HG02884 (cell line): ENCODE results near the gene KLHL8.

Experiments
- ATAC-seq: cut with Tn5 transposase; IDR thresholded peaks from one replicate; pipeline ENCODE4 v1.9.1; 2021; ENCODE audit warnings: mild to moderate bottlenecking, moderate library complexity; ENCODE audit not compliant: unreplicated experiment

Gene KLHL8

GRCh38 chr4:87220094-87220822 lies at the start of gene KLHL8:
Gene KLHL8, minus strand, starts transcription at chr4:87220618. Its CDS starts 25,079 bp downstream, at chr4:87195539.
- peak; percentile 77 for ATAC-seq

DNA sequence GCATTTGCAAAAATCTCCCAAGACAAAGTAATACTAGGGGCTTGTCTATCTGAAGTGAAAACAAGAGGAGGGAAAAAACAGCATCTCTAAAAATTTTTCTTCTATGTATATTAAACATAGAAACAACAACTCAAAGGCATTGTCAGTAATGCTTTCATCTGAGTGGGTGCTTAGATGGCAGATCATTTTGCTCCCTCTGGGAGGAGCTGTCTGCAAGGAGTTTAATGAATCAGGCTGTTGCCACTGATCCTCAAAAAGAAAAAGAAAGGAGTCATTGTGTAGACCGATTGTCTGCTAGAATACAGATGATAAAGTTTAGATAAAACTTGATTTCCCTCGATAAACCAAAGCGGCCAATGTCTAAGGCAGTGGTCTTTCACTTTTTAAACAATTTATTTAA lies 49.7 kb upstream of the KLHL8 start:
- ATAC-seq: no peak

- ATAC-seq: no peak
These were observed 48.0 kb upstream of the KLHL8 start for GRCh38 chr4:87268411-87268810.

DNA sequence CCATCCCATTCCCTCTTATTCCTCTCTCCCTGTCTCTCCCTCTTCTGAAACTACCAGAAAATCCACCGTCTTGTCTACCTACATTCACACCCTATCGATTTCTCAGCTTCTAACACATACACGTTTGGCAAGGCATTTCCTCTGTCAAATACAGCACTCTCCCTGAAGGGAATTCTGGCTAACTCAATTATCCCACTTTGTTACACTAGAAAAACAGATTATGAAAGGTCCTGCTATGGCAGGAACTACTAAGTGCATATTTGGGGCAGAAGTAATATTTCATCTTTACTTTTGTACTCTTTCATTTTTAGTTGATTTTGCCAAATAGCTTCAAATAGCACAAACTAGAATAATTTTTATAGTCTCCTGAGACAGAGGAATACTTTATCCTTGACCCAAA lies 46.6 kb upstream of the KLHL8 start:
- no peak for ATAC-seq

DNA sequence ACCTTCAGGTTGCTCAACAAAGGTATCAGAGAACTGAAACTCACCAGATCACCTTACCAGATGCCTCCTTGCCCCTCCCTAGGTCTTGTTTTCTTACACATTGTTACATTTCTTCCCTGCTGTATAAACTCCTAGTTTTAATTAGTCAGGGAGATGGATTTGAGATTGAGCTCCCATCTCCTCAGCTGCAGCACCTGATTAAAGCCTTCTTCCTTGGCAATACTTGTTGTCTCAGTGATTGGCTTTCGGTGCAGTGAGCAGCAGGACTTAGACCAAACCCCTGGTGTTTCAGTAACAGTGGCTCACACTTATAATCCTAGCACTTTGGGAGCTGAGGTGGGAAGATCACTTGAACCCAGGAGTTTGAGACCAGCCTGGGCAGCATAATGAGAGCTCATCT lies 42.5 kb upstream of the KLHL8 start:
- no peak for ATAC-seq

DNA sequence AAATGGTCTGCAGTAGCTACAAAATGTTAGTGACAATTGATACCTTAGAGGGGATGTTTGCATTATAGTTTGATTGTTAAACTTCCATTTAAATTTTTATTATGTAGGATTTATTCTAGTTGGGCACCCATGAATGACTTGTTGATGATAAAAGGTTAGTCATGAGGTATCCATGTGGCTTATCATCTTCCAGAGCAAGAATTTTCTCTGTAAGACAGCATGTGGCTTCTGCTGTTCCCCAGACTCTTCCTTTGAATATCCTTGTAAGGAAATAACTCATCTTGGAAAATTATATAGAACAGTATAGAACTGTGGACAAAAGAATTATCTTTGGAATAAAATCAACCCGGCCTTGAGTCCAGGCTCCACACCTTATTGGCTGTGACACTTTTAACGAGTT lies 40.1 kb upstream of the KLHL8 start:
- ATAC-seq: no peak

- no peak for ATAC-seq
These were observed 38.3 kb upstream of the KLHL8 start for GRCh38 chr4:87258677-87259076.

- ATAC-seq: no peak
These were observed 37.1 kb upstream of the KLHL8 start for GRCh38 chr4:87257523-87257922.

- ATAC-seq: no peak
These were observed 35.3 kb upstream of the KLHL8 start for GRCh38 chr4:87255755-87256154.

DNA sequence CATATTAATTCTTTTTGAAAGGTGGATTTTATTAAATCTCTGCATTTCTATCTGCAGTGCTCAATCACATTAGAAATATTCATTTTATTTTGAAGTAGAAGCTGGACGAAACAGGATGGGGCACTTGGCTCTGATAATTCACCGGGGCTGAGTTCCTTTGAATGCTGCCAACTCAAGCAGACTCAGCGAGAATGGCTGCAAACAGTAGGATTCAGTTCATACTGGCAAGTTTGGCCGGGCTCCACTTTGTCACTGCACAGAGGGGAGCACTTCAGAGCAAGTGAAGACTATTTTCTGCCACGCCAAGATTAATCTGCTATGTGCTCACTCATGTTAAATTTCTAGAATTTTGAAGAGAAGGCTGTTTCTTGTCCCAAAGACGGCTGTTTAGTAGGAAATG lies 30.7 kb upstream of the KLHL8 start:
- ATAC-seq: no peak

DNA sequence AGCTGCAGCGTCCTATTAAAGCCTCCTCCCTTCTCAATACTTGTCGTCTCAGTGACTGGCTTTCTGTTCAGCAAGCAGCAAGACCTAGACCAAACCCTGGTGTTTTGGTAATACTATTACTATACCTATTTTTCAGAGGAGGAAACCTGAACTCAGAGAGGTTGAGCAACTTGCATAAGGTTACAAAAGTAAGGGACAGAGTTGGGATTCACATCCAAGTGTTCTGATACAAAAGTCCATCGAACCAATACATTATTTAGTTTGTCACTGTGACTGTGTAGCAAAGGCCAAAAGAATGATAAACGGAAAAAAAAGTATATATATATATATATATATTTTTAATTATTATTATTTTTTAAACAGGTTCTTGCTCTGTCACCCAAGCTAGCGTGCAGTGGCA lies 29.9 kb upstream of the KLHL8 start:
- ATAC-seq: no peak

DNA sequence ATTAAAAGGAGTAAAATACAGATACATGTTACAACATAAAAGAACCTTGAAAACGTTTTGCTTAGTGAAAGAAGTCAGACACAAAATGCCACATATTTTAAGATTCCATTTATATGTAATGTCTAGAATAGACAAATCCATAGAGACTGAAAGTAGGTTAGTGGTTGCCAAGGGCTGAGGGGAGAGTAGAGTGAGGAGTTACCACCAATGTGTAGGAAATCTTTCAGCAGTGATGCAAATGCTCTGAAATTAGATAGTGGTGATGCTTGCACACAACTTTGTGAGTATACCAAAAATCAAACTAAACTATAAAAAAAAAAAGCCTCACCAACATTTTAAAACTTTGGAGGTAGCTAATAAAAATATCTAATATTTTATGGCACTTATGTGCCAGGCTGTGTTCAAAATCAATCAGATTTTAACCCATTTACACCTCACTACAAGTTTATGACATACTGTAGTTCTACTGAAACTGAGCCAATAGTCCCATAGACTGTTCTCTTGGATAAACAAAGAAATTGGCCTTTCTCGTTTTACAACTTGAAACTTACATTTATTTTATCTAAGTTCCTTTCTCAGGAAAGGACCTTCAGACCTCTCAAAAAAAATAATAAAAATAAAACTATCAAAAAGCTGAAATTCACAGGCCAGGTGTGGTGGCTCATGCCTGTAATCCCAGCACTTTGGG lies 29.1 kb upstream of the KLHL8 start:
- ATAC-seq: no peak

GRCh38 chr4:87243426-87244053 lies 23.1 kb upstream of the KLHL8 start:
- ATAC-seq: no peak

DNA sequence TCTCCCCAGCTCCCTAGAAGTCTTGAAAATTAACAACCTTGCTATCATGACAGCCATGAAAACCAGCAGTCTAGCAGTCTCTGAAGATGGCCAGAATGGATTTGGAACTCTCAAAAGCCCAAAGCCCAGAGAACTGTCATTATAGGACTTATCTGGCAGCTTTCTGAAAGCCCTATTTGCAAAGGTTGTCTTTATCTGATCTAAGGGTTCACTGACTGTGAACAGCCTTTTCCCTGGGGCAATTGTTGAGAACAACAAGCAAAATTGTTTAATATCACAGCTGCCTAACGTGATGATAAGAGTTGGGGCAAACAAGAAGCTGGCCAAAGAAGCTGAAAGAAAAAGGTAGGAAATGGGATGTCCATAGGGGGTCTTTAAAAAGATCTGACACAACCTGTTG lies 20.9 kb upstream of the KLHL8 start:
- ATAC-seq: no peak

- no peak for ATAC-seq
These were observed 19.9 kb upstream of the KLHL8 start for GRCh38 chr4:87240341-87240740.

DNA sequence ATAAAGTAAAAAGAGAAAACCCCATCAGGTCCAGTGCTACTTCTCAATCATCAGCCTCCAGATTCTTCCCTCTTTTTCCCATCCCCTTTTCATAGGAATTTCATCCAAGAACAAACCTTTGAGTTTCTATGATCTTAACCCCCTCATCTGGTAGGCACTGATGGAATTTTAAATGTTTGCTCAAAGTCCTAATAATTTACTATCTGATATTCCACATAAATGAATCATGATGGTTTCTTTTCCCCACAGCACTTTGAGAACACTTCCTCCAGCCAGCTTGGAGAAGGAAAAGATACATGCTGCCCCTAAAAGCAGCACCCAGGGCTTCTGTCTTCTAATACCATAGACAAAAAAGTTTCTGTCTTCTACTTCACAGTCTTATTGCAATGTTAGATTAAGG lies 19.4 kb upstream of the KLHL8 start:
- no peak for ATAC-seq

DNA sequence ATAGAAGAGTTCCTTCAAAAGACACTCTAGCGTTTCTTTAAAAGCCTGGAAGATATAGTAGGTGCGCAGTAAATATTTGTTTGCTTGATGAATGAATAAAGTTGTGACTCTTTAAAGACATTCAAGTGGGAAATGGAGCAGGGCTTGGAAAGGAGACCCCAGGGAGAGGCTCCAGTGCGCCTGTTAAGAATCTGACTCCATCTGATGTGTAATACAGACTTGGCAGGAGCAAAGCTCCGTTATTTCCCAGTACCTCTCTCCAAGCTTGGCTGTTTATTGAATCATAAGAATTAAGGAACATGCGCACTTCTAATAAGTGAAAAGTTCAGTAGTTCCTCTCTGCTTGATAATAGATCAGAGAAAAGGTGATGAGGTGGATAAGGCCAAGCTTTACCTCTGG lies 18.8 kb upstream of the KLHL8 start:
- ATAC-seq: no peak

DNA sequence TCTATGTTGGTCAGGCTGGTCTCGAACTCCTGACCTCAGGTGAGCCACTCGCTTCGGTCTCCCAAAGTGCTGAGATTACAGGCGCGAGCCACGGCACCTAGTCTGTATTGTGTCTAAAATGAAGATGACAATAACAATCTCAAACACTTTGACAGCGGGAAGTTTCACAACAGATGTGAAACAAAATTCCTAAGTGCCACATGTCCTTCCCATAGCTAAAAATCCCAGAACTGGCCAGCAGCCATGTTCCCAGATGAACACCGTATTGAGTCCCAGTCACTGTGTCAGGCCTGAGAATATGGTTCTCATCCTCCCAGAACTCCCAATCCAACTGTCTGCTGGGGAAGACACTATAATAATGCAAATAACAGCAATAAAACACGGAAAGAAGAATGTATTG lies 16.4 kb upstream of the KLHL8 start:
- no peak for ATAC-seq

DNA sequence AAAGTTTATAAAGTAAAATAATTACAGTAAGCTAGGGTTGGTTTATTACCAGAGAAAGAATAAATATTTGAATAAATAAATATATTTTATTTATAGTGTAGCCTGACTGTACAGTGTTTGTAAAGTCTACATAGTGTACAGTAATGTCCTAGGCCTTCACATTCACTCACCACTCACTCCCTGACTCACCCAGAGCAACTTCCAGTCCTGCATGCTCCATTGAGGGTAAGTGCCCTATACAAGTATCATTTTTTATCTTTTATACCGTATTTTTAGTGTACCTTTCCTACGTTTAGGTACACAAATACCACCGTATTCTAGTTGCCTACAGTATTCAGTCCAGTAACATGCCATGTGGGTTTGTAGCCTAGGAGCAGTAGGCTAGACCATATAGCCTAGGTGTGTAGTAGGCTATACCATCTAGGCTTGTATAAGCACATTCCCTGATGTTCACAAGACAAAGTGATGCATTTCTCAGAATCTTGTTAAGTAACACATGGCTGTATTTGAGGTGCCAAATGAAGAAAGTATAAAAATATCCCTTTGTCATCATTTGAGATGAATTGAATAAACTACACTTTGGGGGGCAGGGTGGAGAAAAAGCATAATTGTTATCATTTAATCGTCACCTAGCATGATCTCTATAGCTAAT lies 14.7 kb upstream of the KLHL8 start:
- ATAC-seq: no peak

DNA sequence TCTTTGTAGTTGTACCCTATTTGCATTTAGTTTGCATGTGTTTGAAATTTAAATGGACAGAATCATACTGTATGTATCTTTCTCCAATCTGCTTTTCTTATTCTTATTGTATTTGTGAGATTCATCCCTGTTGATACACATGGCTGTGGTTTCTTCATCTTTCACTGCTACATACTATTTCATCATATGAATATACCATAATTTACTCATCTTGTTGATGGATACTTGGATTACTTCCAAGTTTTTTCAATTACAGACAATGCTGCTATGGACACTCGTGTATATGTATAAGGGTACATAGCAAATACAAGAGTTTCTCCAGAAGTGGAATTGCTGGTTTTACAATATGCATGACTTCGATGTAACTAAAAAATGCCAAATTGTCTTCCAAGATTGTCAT lies 11.8 kb upstream of the KLHL8 start:
- ATAC-seq: no peak

DNA sequence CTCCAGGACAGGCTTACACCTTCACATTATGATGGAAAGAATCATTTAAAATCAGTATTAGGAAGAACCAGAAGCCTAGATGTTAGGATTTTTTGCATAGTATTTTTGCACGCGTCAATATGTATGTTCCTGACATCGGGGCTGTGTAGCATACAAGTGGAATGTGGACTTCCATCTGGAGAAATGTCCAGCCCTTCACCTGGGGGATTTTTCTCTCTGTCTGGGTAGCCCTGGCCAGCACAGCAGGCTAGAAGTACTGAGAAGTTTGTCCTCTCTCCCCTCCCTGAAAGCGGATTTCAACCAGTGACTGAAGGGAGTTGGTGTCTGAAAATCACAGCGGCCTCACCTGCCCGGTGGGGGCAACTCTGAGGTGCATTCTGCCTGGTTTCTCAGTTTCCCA lies 10.4 kb upstream of the KLHL8 start:
- ATAC-seq: no peak

GRCh38 chr4:87229979-87230378 lies 9.6 kb upstream of the KLHL8 start:
- no peak for ATAC-seq
